IPS-18a (cell line): Measurements from ENCODE around the gene TOMM20.
A peak's percentile ranks its signal among the peaks of the same experiment; 100 is the strongest.

Experiments
- H3K27ac ChIP-seq: one replicate; pipeline ENCODE4 v1.5.1; 2013; ENCODE audit warnings: low read length
- H3K27me3 ChIP-seq: one replicate; pipeline ENCODE4 v1.6.1; 2013; ENCODE audit warnings: mild to moderate bottlenecking, low read length; ENCODE audit not compliant: control insufficient read depth, insufficient read depth
- H3K36me3 ChIP-seq: one replicate; pipeline ENCODE4 v1.6.1; 2013; ENCODE audit warnings: low read depth, low read length; ENCODE audit not compliant: control insufficient read depth
- H3K4me1 ChIP-seq: one replicate; pipeline ENCODE4 v1.6.1; 2013; ENCODE audit warnings: low read depth, low read length; ENCODE audit not compliant: control insufficient read depth
- H3K4me3 ChIP-seq: one replicate; pipeline ENCODE4 v1.5.1; 2013; ENCODE audit warnings: low read length
- H3K9ac ChIP-seq: one replicate; pipeline ENCODE4 v1.6.1; 2013; ENCODE audit warnings: mild to moderate bottlenecking, low read length, moderate library complexity
- H3K9me3 ChIP-seq: one replicate; pipeline ENCODE4 v1.6.1; 2013; ENCODE audit warnings: low read depth, low read length; ENCODE audit not compliant: control insufficient read depth

Gene TOMM20

DNA sequence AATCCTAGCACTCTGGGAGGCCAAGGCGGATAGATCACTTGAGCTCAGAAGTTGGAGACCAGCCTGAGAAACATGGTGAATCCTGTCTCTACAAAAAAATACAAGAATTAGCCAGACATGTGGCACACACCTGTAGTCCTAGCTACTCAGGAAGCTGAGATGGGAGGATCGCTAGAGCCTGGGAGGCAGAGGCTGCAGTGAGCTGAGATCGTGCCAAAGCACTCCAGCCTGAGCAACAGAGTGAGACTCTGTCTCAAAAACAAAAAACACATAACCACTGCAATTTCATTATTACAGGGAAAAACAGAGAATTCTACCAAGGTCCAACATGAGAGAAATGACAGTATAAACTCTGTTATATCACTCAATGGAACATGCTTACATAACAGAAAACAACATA is 4.4 kb upstream of the TOMM20 start:
- Histone ChIP-seq H3K4me1 (no peaks in the 10 kb centered on the region), H3K9ac (no peak overlapping the region), H3K36me3 (peaks cover 50% of the 10 kb centered on the region), H3K4me3 (no peak overlapping the region), H3K27ac (no peak overlapping the region), H3K27me3 (no peaks in the 10 kb centered on the region), H3K9me3 (no peaks in the 10 kb centered on the region)

DNA sequence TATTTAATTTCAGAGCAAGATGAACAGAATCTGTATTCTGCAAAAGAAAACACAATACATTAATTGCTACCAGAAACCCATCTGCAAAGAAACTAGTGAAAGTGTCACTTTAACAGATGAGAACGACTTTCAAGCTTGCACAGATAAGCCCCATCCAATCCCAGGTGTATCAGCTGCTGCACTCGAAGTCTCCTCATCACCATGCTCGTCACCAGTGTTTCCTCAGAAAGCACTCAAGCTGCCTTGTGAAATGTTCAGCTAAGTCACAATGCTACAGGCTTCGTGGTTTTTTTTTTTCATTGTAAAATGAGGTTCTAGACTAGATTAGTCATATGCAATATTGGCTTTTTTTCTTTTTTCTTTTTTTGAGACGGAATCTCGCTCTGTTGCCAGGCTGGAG is 3.3 kb upstream of the TOMM20 start:
- Histone ChIP-seq H3K9ac (no peak overlapping the region), H3K27me3 (no peaks in the 10 kb centered on the region), H3K9me3 (no peaks in the 10 kb centered on the region), H3K27ac (no peak overlapping the region), H3K36me3 (peaks cover 38% of the 10 kb centered on the region), H3K4me1 (no peaks in the 10 kb centered on the region), H3K4me3 (no peak overlapping the region)

DNA sequence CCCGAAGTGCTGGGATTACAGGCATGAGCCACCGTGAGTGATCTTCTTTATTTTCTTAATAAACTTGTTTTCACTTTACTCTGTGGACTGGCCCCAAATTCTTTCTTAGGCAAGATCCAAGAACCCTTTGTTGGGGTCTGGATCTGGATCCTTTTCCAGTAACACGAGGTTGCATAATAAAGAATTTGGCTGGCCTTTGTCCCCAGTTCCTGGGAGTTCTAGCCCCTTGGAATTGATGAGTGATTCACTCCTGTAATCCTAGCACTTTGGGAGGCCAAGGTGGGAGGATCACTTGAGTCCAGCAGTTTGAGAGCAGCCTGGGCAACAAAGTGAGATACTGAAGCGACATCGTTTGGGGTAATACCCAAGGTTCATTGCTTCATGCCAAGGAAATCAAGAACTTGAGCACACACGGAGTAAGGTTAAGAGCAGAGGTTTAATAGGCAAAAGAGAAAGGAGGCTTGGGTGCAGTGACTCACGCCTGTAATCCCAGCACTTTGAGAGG is 2.2 kb upstream of the TOMM20 start:
- Histone ChIP-seq H3K27me3 (no peaks in the 10 kb centered on the region), H3K4me1 (no peaks in the 10 kb centered on the region), H3K4me3 (no peak overlapping the region), H3K9ac (no peak overlapping the region), H3K9me3 (no peaks in the 10 kb centered on the region), H3K36me3 (peaks cover 28% of the 10 kb centered on the region), H3K27ac (no peak overlapping the region)

DNA sequence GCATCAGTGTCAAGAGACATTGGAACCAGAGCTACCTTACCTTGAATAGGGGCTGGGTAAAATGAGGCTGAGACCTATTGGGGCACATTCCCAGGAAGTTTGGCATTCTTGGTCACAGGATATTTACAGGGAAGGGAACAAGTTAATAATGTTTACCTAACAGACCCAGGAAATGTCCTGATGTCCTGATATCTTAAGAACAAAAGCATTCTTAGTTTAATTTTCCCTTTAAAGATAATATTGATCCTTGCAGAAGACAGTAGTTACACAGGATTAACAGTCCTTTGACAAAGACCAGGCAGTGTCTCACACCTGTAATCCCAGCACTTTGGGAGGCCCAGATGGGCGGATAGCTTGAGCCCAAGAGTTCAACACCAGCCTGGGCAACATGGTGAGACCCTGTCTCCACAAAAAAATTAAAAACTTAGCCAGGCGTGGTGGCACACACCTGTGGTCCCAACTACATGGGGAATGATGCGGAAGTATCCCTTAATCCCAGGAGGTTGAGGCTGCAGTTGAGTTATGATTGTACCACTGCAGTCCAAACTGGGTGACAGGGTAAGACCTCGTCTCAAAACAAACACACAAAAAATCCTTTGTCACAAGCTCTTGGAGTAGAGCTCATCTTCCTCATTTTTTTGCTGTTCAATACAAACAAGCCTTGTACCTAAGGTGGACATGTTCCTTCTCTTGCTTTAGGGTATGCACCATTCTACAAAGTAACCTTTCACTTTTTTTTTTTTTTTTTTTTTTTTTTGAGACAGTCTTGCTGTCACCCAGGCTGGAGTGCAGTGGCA is 1.3 kb upstream of the TOMM20 start:
- Histone ChIP-seq H3K36me3 (peaks cover 22% of the 10 kb centered on the region), H3K27me3 (no peaks in the 10 kb centered on the region), H3K9ac (no peak overlapping the region), H3K4me1 (no peaks in the 10 kb centered on the region), H3K9me3 (no peaks in the 10 kb centered on the region), H3K4me3 (no peak overlapping the region), H3K27ac (no peak overlapping the region)

DNA sequence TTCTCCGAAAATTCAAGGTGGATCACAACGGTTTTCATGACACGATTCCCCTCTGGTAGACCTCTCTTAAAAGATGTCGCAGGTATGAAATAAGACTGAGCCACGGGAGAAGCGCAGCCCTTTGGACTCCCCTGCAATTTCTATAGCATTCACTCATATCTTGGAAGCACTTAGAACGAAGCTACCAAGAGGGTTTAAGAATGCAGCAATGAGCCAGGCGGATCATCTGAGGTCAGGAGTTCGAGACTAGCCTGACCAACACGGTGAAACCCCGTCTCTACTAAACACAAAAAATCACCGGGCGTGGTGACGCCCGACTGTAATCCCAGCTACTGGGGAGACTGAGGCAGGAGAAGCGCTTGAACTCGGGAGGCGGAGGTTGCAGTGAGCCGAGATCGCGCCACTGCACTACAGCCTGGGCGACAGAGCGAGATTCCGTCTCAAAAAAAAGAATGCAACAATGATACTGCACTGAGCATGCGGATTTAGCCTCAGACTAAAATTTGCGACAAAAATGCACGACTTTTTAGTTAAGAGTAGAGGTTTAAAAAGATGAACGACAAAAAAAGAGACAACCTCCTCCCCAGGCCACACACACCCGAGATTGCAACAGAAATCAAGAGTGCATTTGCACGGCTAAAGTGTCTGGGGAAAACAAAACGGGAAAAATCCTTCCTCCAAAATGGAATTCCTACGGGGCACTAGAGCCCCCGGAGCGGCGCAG is 743 bp downstream of the TOMM20 start:
- peaks cover 23% of the 10 kb centered on the region for H3K36me3 ChIP-seq
- peak overlapping the region; percentile 97 for H3K4me3 ChIP-seq
- H3K27me3 ChIP-seq = no peaks in the 10 kb centered on the region
- peak overlapping the region; percentile 89 for H3K27ac ChIP-seq
- peak overlapping the region; percentile 99 for H3K9ac ChIP-seq
- H3K9me3 ChIP-seq = no peaks in the 10 kb centered on the region
- H3K4me1 ChIP-seq = no peaks in the 10 kb centered on the region

DNA sequence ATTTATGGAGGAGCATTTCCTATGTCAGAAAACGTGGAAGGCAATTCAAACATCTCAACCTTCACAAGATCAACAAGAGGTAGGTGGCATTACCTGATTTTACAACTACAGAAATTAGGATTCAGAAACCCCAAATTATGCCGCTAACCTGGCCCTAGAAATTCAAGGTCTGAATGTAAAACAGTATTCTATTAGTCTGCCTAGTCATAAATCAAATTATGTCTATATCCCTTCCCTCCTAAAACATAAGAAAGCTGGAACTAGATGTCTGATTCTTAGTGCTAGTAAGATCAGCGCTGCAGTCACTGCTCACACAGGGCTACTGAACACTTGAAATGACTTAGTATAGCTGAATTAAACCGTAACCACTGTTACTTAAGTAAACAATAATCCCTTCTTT is 1.4 kb downstream of the TOMM20 start:
- H3K4me3 ChIP-seq = peak overlapping the region; percentile 97
- H3K27me3 ChIP-seq = no peaks in the 10 kb centered on the region
- no peaks in the 10 kb centered on the region for H3K4me1 ChIP-seq
- H3K9ac ChIP-seq = peak overlapping the region; percentile 99
- H3K36me3 ChIP-seq = peaks cover 18% of the 10 kb centered on the region
- H3K27ac ChIP-seq = no peak overlapping the region
- H3K9me3 ChIP-seq = no peaks in the 10 kb centered on the region

DNA sequence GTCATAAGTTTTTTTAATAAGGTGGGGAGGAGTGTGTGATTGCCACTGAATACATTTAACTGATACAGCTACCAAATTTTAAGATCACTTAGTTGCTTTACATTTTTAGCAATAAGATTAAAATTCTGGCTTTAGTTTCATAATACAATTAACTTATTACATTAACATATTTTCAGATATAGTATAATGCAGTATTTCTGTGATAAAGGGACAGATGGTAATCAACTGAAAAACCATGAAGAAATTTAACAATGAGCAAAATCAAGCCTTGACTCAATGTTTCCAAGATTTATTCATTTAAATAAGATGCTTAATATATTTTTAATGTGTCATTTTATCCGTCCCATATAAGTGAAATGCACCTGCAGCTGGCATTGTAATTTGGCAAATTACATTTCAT is 4.0 kb downstream of the TOMM20 start:
- Histone ChIP-seq H3K9me3 (no peaks in the 10 kb centered on the region), H3K27ac (no peak overlapping the region), H3K27me3 (no peaks in the 10 kb centered on the region), H3K9ac (no peak overlapping the region), H3K4me3 (no peak overlapping the region), H3K36me3 (peaks cover 35% of the 10 kb centered on the region), H3K4me1 (no peaks in the 10 kb centered on the region)

DNA sequence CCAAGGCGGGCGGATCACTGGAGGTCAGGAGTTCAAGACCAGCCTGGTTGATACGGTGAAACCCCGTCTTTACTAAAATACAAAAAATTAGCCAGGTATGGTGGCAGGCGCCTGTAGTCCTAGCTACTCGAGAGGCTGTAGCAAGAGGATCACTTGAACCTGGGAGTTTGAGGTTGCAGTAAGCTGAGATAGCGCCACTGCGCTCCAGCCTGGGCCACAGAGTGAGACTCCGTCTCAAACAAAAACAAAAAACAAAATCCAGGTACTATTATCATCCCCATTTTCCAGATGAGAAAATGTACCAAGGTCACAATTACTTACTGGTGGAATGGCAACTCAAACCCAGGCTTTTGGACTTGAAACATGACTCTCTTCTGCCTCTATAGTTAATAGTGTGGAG is 4.5 kb downstream of the TOMM20 start:
- no peak overlapping the region for H3K4me3 ChIP-seq
- H3K27ac ChIP-seq = no peak overlapping the region
- H3K9me3 ChIP-seq = no peaks in the 10 kb centered on the region
- no peaks in the 10 kb centered on the region for H3K27me3 ChIP-seq
- no peaks in the 10 kb centered on the region for H3K4me1 ChIP-seq
- no peak overlapping the region for H3K9ac ChIP-seq
- peaks cover 41% of the 10 kb centered on the region for H3K36me3 ChIP-seq

DNA sequence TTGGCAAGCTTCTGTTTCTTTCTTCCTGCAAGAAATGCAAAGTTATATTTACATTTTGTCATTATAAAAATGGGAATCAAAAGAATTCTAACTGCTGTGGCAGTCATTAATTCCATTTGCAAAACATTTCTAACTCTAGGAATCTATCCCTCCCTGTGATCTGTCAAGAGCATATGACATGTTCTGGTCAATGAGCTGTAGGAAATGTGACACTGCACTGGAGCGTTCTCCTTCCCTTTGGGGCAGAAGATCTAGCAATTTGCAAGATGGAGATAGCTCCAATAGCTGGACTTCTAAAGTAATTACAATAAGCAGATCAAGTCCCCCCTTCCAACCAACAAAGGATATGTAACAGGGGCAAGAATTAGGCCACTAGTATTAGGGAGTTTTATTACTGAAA is 6.3 kb downstream of the TOMM20 start:
- Histone ChIP-seq H3K9me3 (no peaks in the 10 kb centered on the region), H3K27ac (no peak overlapping the region), H3K27me3 (no peaks in the 10 kb centered on the region), H3K4me1 (no peaks in the 10 kb centered on the region), H3K36me3 (peaks cover 58% of the 10 kb centered on the region), H3K4me3 (no peak overlapping the region), H3K9ac (no peak overlapping the region)

DNA sequence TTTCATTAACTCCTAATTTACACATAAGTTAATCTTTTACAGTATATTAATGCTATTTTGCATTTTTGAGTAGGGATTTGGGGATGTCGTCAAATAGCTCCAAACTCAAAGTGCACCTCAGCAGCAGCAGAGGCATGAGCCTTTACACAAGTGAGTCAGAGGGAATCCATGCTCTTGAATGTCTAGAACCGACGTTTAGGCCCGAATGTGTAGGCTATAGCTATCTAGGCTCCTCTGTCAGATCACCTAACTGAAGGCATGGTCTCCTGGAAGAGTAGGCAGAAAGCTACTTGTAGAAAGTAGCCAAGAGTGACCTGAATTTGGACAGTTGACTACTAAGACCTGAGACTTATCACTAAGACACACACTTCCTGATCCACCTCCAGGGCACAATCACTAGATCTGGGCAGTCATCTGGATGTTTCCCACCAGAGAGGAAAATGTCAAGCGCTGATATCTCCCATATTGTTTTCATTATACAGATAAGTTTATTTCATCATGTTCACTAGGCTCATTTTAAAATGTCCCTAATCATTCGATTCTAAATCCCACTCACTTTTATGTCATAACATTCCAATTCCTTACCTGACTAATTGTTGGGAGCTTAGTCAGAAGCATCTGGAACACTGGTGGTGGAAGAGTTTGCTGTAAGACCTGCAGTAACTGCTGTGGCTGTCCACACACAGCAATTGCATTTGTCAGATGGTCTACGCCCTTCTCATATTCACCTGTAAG is 15.3 kb downstream of the TOMM20 start:
- no peak overlapping the region for H3K9ac ChIP-seq
- H3K36me3 ChIP-seq = peaks cover 86% of the 10 kb centered on the region
- H3K9me3 ChIP-seq = no peaks in the 10 kb centered on the region
- no peaks in the 10 kb centered on the region for H3K27me3 ChIP-seq
- H3K4me3 ChIP-seq = no peak overlapping the region
- H3K27ac ChIP-seq = no peak overlapping the region
- no peaks in the 10 kb centered on the region for H3K4me1 ChIP-seq

DNA sequence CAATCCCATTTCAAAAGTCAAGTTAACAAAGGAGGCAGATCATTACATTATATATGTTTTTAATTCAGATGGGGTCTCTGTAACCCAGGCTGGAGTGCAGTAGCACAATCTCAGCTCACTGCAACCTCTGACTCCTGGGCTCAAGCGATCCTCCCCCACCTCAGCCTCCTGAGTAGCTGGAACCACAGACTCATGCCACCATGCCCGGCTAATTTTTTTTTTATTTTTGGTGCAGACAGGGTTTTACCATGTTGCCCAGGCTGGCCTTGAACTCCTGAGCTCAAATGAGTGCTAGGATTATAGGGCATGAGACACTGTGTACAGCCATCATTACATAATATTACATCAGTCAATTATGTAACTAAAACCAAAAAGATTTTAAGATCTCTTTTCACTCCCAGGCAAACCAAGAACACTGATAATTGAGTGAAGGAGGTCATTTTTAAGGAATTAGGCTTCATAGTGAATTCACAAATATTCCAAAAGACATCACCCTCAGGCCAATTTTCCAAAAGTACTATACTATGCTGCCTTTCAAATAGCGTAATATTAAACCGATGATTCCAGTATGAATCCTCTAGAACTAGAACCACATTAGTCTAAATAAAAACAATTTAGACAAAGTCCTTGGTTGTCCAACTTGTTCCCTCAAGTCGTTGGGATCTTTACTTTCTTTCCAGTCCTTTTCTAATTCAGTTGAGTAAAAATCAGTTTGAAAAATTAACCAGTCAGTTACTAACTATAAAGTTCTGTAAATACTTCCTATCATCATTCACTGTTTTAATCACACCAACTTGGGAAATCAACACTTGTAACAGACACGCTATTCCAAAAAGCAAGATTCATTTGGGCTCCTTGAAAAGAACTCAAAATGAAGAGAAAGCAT is 16.1 kb downstream of the TOMM20 start:
- no peaks in the 10 kb centered on the region for H3K27me3 ChIP-seq
- peaks cover 81% of the 10 kb centered on the region for H3K36me3 ChIP-seq
- H3K4me1 ChIP-seq = no peaks in the 10 kb centered on the region
- H3K27ac ChIP-seq = no peak overlapping the region
- H3K9ac ChIP-seq = no peak overlapping the region
- no peak overlapping the region for H3K4me3 ChIP-seq
- H3K9me3 ChIP-seq = no peaks in the 10 kb centered on the region
